ENCODE data around the gene MXD4.

Gene MXD4

GRCh38 chr4:2262145-2262943 lies 435 bp upstream of the MXD4 start:
- peak; percentile 94 to 95 for DNase-seq (ENCODE audit: low read depth in 2 of 2)

- DNase-seq (ENCODE audit: low read depth in 2 of 2) = peak in 1 of 2 donors; percentile 16
These were observed 628 bp downstream of the MXD4 start for GRCh38 chr4:2261110-2261852.

- no peak for DNase-seq (ENCODE audit: low read depth in 2 of 2)
These were observed 1.4 kb downstream of the MXD4 start for GRCh38 chr4:2260344-2261109.

- no peak for DNase-seq (ENCODE audit: low read depth in 2 of 2)
These were observed 2.2 kb downstream of the MXD4 start for GRCh38 chr4:2259541-2260343.

GRCh38 chr4:2259036-2259540 lies 2.8 kb downstream of the MXD4 start:
- no peak for DNase-seq (ENCODE audit: low read depth in 2 of 2)

- no peak for DNase-seq (ENCODE audit: low read depth in 2 of 2)
These were observed 3.5 kb downstream of the MXD4 start for GRCh38 chr4:2258091-2259035.

GRCh38 chr4:2257361-2258081 lies 4.4 kb downstream of the MXD4 start:
- DNase-seq (ENCODE audit: low read depth in 2 of 2) = no peak

- no peak for DNase-seq (ENCODE audit: low read depth in 2 of 2)
These were observed 5.1 kb downstream of the MXD4 start for GRCh38 chr4:2256781-2257191.

GRCh38 chr4:2256156-2256731 lies 5.7 kb downstream of the MXD4 start:
- no peak for DNase-seq (ENCODE audit: low read depth in 2 of 2)

GRCh38 chr4:2255501-2256155 lies 6.3 kb downstream of the MXD4 start:
- DNase-seq (ENCODE audit: low read depth in 2 of 2) = no peak

GRCh38 chr4:2254665-2255500 lies 7.0 kb downstream of the MXD4 start:
- DNase-seq (ENCODE audit: low read depth in 2 of 2) = no peak

GRCh38 chr4:2253160-2254084 lies 8.5 kb downstream of the MXD4 start:
- DNase-seq (ENCODE audit: low read depth in 2 of 2) = no peak

GRCh38 chr4:2252530-2253091 lies 9.3 kb downstream of the MXD4 start:
- DNase-seq (ENCODE audit: low read depth in 2 of 2) = no peak

- no peak for DNase-seq (ENCODE audit: low read depth in 2 of 2)
These were observed 9.9 kb downstream of the MXD4 start for GRCh38 chr4:2251795-2252529.

- DNase-seq (ENCODE audit: low read depth in 2 of 2) = no peak
These were observed 10.7 kb downstream of the MXD4 start for GRCh38 chr4:2251073-2251794.
